ENCODE data around the gene FGF22.

FGF22 gene

GRCh38 chr19:658916-659839 lies 19.5 kb downstream of the FGF22 start:
- Histone ChIP-seq H3K36me3 (peaks cover 0 to 14% (median 1%) of the 10 kb centered on the region in 3 donors), H3K9me3 (no peaks in the 10 kb centered on the region), H3K27ac (peak overlapping the region in 1 of 2 donors; percentile 22), H3K27me3 (no peaks in the 10 kb centered on the region), H3K4me1 (peaks cover 0 to 66% (median 54%) of the 10 kb centered on the region in 4 donors), H3K4me3 (no peak overlapping the region)
- no peak for TF ChIP-seq CTCF (IDR thresholded peaks at IDR 0.05)
- no peak for DNase-seq
- intact Hi-C loops (cut with DNase I; ENCODE audit: low total_unique reads) = no loop called here

- H3K27ac ChIP-seq = peak overlapping the region in 1 of 2 donors; percentile 80
- no peaks in the 10 kb centered on the region for H3K27me3 ChIP-seq
- TF ChIP-seq CTCF (IDR thresholded peaks at IDR 0.05) = no peak
- intact Hi-C loops (cut with DNase I; ENCODE audit: low total_unique reads) = loop anchor here (5.0 kb wide), 1 partner anchor 251 kb away; the partner anchor contains the start of gene R3HDM4
- peaks cover 0 to 77% (median 64%) of the 10 kb centered on the region in 4 donors for H3K4me1 ChIP-seq
- peak overlapping the region; percentile 79 to 88 for H3K4me3 ChIP-seq
- DNase-seq = no peak
- no peaks in the 10 kb centered on the region for H3K9me3 ChIP-seq
- peaks cover 0 to 9% (median 0%) of the 10 kb centered on the region in 3 donors for H3K36me3 ChIP-seq
Observed at GRCh38 chr19:660793-661426, 21.2 kb downstream of the FGF22 start.

GRCh38 chr19:661427-662196 lies 21.9 kb downstream of the FGF22 start:
- H3K27me3 ChIP-seq = no peaks in the 10 kb centered on the region
- intact Hi-C loops (cut with DNase I; ENCODE audit: low total_unique reads) = loop anchor here (5.0 kb wide), 1 partner anchor 251 kb away; the partner anchor contains the start of gene R3HDM4
- no peak for DNase-seq
- H3K36me3 ChIP-seq = peaks cover 0 to 8% (median 0%) of the 10 kb centered on the region in 3 donors
- H3K27ac ChIP-seq = peak overlapping the region; percentile 80 to 88
- H3K4me1 ChIP-seq = peaks cover 0 to 77% (median 64%) of the 10 kb centered on the region in 4 donors
- no peaks in the 10 kb centered on the region for H3K9me3 ChIP-seq
- TF ChIP-seq CTCF (IDR thresholded peaks at IDR 0.05) = no peak
- peak overlapping the region; percentile 79 to 88 for H3K4me3 ChIP-seq

- no peak for TF ChIP-seq CTCF (IDR thresholded peaks at IDR 0.05)
- DNase-seq = no peak
- Histone ChIP-seq H3K36me3 (peaks cover 0 to 2% (median 0%) of the 10 kb centered on the region in 3 donors), H3K27ac (peak overlapping the region; percentile 80 to 88), H3K27me3 (no peaks in the 10 kb centered on the region), H3K4me1 (peaks cover 0 to 69% (median 62%) of the 10 kb centered on the region in 4 donors), H3K9me3 (no peaks in the 10 kb centered on the region), H3K4me3 (peak overlapping the region; percentile 79 to 88)
- intact Hi-C loops (cut with DNase I; ENCODE audit: low total_unique reads) = loop anchor here (5.0 kb wide), 1 partner anchor 250 kb away; the partner anchor contains the start of gene R3HDM4
Observed at GRCh38 chr19:662207-662961, 22.7 kb downstream of the FGF22 start.

Measured in tibial artery (tissue), 4 donors.